ENCODE measurements around the gene CBLL1. TPM values are rescaled to one million over a fixed set of nuclear protein-coding genes. Genes with fewer than 3 reads are reported as not detected.

The CBLL1 gene
- total and polyA plus RNA-seq, 2 of the 13 experiments (the other 11 are each of a cell fraction or from before 2014, with no cell fraction given) = 8.8 to 10.5 TPM

DNA sequence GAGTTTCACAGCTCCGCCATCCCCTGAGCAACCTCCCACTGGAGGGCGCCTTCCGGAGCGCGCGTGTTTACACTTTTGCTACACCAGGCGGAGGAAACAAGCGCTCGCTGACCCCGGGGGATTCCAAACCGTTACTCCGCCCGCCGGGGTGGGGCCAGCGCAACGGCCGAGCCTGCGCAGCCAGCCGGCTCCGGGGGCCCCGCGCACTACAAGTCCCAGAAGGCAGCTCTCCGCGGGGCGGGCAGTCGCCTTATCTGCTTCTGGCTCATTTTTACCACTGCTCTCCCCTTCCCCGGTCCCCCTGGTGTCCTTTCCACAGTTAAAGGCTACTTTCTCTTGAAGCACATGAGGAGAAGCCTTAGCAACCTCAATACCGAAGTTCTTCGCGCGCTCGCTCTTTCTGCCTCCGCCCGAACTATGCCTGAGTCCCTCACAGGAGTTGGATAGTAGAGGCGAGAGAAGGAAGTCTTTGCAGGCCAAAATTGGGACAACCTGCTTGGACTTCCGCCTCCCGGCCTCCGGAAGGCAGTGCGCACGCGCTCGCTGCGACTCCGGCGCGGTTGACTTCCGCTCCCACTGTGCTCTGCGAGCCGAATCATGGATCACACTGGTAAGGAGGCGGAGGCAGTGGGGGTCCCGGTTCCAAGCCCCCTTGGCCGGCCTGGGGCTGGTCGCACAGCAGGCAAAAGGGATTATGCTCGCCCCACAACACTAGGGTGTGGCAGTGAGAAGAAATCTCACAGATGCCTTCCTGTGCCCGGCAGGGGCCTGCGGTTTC is at the start of gene CBLL1 (continued):
- TF ChIP-seq RBM39 (IDR thresholded peaks at IDR 0.05; ENCODE audit: low read depth, low read length, poor library complexity, severe bottlenecking) (peak; percentile 93), SNAI1 (CRISPR knock-in tag; IDR thresholded peaks at IDR 0.05; ENCODE audit: borderline replicate concordance) (no peak), BCL6 (CRISPR knock-in tag; IDR thresholded peaks at IDR 0.05) (0 out of 2 replicates have a peak, but pooled peaks have one; percentile 56), ZNF468 (CRISPR knock-in tag; IDR thresholded peaks at IDR 0.05) (0 out of 2 replicates have a peak, but pooled peaks have one; percentile 12), SRSF9 (IDR thresholded peaks at IDR 0.05; ENCODE audit: borderline replicate concordance, insufficient read depth, low read depth, low read length, poor library complexity, severe bottlenecking) (no peak), RBM22 (optimal IDR thresholded peaks at IDR 0.05; ENCODE audit: low read length) (no peak), RORA (CRISPR knock-in tag; IDR thresholded peaks at IDR 0.05) (no peak), ZBTB25 (CRISPR knock-in tag; IDR thresholded peaks at IDR 0.05) (peak; percentile 46), ZNF549 (CRISPR knock-in tag; IDR thresholded peaks at IDR 0.05) (no peak), ZNF20 (CRISPR knock-in tag; IDR thresholded peaks at IDR 0.05) (no peak), MEIS2 (CRISPR knock-in tag; IDR thresholded peaks at IDR 0.05) (0 out of 2 replicates have a peak, but pooled peaks have one; percentile 51), ZNF713 (CRISPR knock-in tag; IDR thresholded peaks at IDR 0.05) (0 out of 2 replicates have a peak, but pooled peaks have one; percentile 47), ZFP36L1 (CRISPR knock-in tag; IDR thresholded peaks at IDR 0.05) (no peak), ARID5B (CRISPR knock-in tag; IDR thresholded peaks at IDR 0.05) (peak; percentile 78), MTF1 (CRISPR knock-in tag; IDR thresholded peaks at IDR 0.05) (no peak)
- TF ChIP-seq, protein P1, sequence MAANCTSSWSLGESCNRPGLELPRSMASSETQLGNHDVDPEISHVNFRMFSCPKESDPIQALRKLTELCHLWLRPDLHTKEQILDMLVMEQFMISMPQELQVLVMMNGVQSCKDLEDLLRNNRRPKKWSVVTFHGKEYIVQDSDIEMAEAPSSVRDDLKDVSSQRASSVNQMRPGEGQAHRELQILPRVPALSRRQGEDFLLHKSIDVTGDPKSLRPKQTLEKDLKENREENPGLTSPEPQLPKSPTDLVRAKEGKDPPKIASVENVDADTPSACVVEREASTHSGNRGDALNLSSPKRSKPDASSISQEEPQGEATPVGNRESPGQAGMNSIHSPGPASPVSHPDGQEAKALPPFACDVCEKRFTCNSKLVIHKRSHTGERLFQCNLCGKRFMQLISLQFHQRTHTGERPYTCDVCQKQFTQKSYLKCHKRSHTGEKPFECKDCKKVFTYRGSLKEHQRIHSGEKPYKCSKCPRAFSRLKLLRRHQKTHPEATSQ (CRISPR knock-in tag; IDR thresholded peaks at IDR 0.05; ENCODE audit: borderline replicate concordance) = no peak
- TF ChIP-seq, protein P2, sequence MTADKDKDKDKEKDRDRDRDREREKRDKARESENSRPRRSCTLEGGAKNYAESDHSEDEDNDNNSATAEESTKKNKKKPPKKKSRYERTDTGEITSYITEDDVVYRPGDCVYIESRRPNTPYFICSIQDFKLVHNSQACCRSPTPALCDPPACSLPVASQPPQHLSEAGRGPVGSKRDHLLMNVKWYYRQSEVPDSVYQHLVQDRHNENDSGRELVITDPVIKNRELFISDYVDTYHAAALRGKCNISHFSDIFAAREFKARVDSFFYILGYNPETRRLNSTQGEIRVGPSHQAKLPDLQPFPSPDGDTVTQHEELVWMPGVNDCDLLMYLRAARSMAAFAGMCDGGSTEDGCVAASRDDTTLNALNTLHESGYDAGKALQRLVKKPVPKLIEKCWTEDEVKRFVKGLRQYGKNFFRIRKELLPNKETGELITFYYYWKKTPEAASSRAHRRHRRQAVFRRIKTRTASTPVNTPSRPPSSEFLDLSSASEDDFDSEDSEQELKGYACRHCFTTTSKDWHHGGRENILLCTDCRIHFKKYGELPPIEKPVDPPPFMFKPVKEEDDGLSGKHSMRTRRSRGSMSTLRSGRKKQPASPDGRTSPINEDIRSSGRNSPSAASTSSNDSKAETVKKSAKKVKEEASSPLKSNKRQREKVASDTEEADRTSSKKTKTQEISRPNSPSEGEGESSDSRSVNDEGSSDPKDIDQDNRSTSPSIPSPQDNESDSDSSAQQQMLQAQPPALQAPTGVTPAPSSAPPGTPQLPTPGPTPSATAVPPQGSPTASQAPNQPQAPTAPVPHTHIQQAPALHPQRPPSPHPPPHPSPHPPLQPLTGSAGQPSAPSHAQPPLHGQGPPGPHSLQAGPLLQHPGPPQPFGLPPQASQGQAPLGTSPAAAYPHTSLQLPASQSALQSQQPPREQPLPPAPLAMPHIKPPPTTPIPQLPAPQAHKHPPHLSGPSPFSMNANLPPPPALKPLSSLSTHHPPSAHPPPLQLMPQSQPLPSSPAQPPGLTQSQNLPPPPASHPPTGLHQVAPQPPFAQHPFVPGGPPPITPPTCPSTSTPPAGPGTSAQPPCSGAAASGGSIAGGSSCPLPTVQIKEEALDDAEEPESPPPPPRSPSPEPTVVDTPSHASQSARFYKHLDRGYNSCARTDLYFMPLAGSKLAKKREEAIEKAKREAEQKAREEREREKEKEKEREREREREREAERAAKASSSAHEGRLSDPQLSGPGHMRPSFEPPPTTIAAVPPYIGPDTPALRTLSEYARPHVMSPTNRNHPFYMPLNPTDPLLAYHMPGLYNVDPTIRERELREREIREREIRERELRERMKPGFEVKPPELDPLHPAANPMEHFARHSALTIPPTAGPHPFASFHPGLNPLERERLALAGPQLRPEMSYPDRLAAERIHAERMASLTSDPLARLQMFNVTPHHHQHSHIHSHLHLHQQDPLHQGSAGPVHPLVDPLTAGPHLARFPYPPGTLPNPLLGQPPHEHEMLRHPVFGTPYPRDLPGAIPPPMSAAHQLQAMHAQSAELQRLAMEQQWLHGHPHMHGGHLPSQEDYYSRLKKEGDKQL (CRISPR knock-in tag; IDR thresholded peaks at IDR 0.05; ENCODE audit: low read depth) = no peak

All from HepG2 (cell line).